ENCODE measurements around the gene ATL1. TPM values are rescaled to one million over a fixed set of nuclear protein-coding genes. Genes with fewer than 3 reads are reported as not detected.

The ATL1 gene
- total RNA-seq, 1 experiment from 2014 or later, result 1.5 TPM

DNA sequence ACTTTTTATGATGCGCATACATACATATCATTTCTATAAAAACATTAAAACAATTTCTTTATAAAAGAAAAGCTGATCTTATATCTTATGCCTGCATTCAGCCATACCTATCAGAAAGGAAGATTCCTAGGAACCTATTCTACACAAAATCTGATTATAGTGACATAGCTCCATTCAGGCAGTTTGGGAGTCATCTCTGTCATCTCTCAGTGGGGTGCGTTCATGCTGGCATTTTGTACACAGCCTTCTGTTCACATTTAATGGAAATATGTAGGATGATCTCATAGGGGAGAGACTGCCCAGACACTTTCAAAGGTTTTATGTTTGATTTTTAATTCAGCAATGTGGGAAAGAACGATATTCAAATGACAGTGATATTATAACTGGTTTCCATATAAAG lies 52.9 kb downstream of the ATL1 start:
- intact Hi-C loops (cut with micrococcal nuclease; ENCODE audit: unreplicated experiment), result no loop called here
- H3K4me3 ChIP-seq (ENCODE audit: low read depth in 2 of 2, low read length in 2 of 2), result no peak overlapping the region
- BruUV-seq (replicated peaks), result no TSS peak
- in situ Hi-C loops (cut with HindIII; ENCODE audit: low pct_unique_long_range_greater_than_20kb, low sequenced_read_pairs), result no loop called here
- TF ChIP-seq, protein P1, sequence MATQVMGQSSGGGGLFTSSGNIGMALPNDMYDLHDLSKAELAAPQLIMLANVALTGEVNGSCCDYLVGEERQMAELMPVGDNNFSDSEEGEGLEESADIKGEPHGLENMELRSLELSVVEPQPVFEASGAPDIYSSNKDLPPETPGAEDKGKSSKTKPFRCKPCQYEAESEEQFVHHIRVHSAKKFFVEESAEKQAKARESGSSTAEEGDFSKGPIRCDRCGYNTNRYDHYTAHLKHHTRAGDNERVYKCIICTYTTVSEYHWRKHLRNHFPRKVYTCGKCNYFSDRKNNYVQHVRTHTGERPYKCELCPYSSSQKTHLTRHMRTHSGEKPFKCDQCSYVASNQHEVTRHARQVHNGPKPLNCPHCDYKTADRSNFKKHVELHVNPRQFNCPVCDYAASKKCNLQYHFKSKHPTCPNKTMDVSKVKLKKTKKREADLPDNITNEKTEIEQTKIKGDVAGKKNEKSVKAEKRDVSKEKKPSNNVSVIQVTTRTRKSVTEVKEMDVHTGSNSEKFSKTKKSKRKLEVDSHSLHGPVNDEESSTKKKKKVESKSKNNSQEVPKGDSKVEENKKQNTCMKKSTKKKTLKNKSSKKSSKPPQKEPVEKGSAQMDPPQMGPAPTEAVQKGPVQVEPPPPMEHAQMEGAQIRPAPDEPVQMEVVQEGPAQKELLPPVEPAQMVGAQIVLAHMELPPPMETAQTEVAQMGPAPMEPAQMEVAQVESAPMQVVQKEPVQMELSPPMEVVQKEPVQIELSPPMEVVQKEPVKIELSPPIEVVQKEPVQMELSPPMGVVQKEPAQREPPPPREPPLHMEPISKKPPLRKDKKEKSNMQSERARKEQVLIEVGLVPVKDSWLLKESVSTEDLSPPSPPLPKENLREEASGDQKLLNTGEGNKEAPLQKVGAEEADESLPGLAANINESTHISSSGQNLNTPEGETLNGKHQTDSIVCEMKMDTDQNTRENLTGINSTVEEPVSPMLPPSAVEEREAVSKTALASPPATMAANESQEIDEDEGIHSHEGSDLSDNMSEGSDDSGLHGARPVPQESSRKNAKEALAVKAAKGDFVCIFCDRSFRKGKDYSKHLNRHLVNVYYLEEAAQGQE (IDR thresholded peaks at IDR 0.05; ENCODE audit: insufficient read depth in 1 of 2, low read depth in 2 of 2, low read length in 1 of 2), result no peak
- TF ChIP-seq POLR2AphosphoS5 (IDR thresholded peaks at IDR 0.05; ENCODE audit: low read depth, low read length), result no peak
- no peaks in the 10 kb centered on the region; the same call in 1 of the 2 replicates for H3K27me3 ChIP-seq (ENCODE audit: control insufficient read depth, insufficient read depth, low read length)
- no peak for DNase-seq (ENCODE audit: low read depth, low spot score)
- ChIA-PET POLR2A (no interaction called here), CTCF (no interaction called here)
- H3K36me3 ChIP-seq (ENCODE audit: control insufficient read depth, insufficient read depth, low read length), result no peaks in the 10 kb centered on the region
- H3K9me3 ChIP-seq (ENCODE audit: control insufficient read depth, insufficient read depth, low read depth, low read length), result no peaks in the 10 kb centered on the region
- H3K27ac ChIP-seq (ENCODE audit: low read length), result no peak overlapping the region
- H3K4me1 ChIP-seq (ENCODE audit: control insufficient read depth, insufficient read depth, low read length), result no peaks in the 10 kb centered on the region
- ATAC-seq, result no peak

DNA sequence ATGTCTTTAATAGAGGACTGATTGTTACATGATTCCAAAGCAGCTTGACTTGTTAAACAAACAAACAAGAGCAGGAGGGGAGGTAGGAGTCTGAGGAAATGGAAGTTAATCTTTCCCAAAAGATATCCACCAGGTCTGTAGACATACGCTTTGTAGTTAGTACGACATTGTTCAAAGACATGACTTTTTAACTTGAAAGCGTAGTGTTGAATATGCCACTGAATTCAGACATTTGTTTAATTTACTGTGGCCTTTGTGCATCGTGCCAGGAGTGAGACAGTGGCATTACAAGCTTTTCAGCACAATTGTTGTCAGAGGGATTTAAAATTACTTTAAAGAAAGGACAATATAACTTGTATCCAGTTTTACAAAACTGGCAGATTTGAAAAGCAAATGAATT lies 55.1 kb downstream of the ATL1 start:
- intact Hi-C loops (cut with micrococcal nuclease; ENCODE audit: unreplicated experiment), result loop anchor here (5.0 kb wide), 1 partner anchor 167 kb away; no protein-coding TSS in a partner anchor
- no peak for ATAC-seq
- TF ChIP-seq, protein P1 (IDR thresholded peaks at IDR 0.05; ENCODE audit: insufficient read depth in 1 of 2, low read depth in 2 of 2, low read length in 1 of 2), result no peak
- ChIA-PET POLR2A (no interaction called here), CTCF (no interaction called here)
- no peak overlapping the region for H3K27ac ChIP-seq (ENCODE audit: low read length)
- in situ Hi-C loops (cut with HindIII; ENCODE audit: low pct_unique_long_range_greater_than_20kb, low sequenced_read_pairs), result no loop called here
- no peaks in the 10 kb centered on the region; the same call in 1 of the 2 replicates for H3K27me3 ChIP-seq (ENCODE audit: control insufficient read depth, insufficient read depth, low read length)
- no peaks in the 10 kb centered on the region for H3K4me1 ChIP-seq (ENCODE audit: control insufficient read depth, insufficient read depth, low read length)
- BruUV-seq (replicated peaks), result no TSS peak
- H3K4me3 ChIP-seq (ENCODE audit: low read depth in 2 of 2, low read length in 2 of 2), result no peak overlapping the region
- DNase-seq (ENCODE audit: low read depth, low spot score), result no peak
- no peaks in the 10 kb centered on the region for H3K9me3 ChIP-seq (ENCODE audit: control insufficient read depth, insufficient read depth, low read depth, low read length)
- H3K36me3 ChIP-seq (ENCODE audit: control insufficient read depth, insufficient read depth, low read length), result no peaks in the 10 kb centered on the region

DNA sequence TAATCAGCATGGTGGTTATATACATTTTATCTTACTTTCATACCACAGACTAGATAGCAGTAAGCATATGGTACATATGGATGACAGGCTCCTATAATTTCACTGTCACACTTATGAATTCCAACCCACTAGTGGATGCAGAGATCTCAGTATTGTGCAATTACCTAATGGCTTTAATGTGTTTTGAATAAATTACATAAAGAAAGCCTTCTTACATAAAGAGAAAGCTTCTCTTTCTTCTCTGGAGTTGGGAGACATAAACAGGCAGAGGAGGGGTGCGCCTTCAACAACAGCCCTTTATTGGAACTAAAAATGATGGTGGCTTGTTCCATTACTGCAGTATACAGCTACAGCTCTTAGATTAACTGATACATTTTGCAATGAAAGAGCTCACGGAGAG lies 55.6 kb downstream of the ATL1 start:
- Histone ChIP-seq H3K9me3 (ENCODE audit: control insufficient read depth, insufficient read depth, low read depth, low read length) (no peaks in the 10 kb centered on the region), H3K27ac (ENCODE audit: low read length) (no peak overlapping the region), H3K4me1 (ENCODE audit: control insufficient read depth, insufficient read depth, low read length) (no peaks in the 10 kb centered on the region), H3K36me3 (ENCODE audit: control insufficient read depth, insufficient read depth, low read length) (no peaks in the 10 kb centered on the region), H3K4me3 (ENCODE audit: low read depth in 2 of 2, low read length in 2 of 2) (no peak overlapping the region), H3K27me3 (ENCODE audit: control insufficient read depth, insufficient read depth, low read length) (no peaks in the 10 kb centered on the region; the same call in 1 of the 2 replicates)
- in situ Hi-C loops (cut with HindIII; ENCODE audit: low pct_unique_long_range_greater_than_20kb, low sequenced_read_pairs) (no loop called here), intact Hi-C loops (cut with micrococcal nuclease; ENCODE audit: unreplicated experiment) (loop anchor here (5.0 kb wide), 1 partner anchor 167 kb away; no protein-coding TSS in a partner anchor)
- ChIA-PET POLR2A (no interaction called here), CTCF (no interaction called here)
- no TSS peak for BruUV-seq (replicated peaks)
- no peak for ATAC-seq
- no peak for DNase-seq (ENCODE audit: low read depth, low spot score)
- TF ChIP-seq, protein P2, sequence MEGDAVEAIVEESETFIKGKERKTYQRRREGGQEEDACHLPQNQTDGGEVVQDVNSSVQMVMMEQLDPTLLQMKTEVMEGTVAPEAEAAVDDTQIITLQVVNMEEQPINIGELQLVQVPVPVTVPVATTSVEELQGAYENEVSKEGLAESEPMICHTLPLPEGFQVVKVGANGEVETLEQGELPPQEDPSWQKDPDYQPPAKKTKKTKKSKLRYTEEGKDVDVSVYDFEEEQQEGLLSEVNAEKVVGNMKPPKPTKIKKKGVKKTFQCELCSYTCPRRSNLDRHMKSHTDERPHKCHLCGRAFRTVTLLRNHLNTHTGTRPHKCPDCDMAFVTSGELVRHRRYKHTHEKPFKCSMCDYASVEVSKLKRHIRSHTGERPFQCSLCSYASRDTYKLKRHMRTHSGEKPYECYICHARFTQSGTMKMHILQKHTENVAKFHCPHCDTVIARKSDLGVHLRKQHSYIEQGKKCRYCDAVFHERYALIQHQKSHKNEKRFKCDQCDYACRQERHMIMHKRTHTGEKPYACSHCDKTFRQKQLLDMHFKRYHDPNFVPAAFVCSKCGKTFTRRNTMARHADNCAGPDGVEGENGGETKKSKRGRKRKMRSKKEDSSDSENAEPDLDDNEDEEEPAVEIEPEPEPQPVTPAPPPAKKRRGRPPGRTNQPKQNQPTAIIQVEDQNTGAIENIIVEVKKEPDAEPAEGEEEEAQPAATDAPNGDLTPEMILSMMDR (IDR thresholded peaks at IDR 0.05), result no peak
- TF ChIP-seq SIN3A (IDR thresholded peaks at IDR 0.05; ENCODE audit: borderline replicate concordance, insufficient read depth, low read depth, low read length), result no peak
- no peak for TF ChIP-seq POLR2AphosphoS5 (IDR thresholded peaks at IDR 0.05; ENCODE audit: low read depth, low read length)
- TF ChIP-seq, protein P1 (IDR thresholded peaks at IDR 0.05; ENCODE audit: insufficient read depth in 1 of 2, low read depth in 2 of 2, low read length in 1 of 2), result no peak
- TF ChIP-seq TCF7L2 (IDR thresholded peaks at IDR 0.05; ENCODE audit: low read depth, low read length), result no peak

Measured in Panc1 (cell line).